Rectal smooth muscle tissue (tissue), 1 donor: ENCODE results near the gene SERGEF.

ENCODE experiments used
- H3K27ac ChIP-seq: one replicate; pipeline ENCODE4 v1.7.0; 2013; ENCODE audit warnings: low read depth, low read length, inconsistent platforms
- H3K27me3 ChIP-seq: one replicate; pipeline ENCODE4 v1.7.0; 2013; ENCODE audit warnings: low read length; ENCODE audit not compliant: control insufficient read depth, insufficient read depth
- H3K36me3 ChIP-seq: one replicate; pipeline ENCODE4 v1.7.0; 2013; ENCODE audit warnings: low read length; ENCODE audit not compliant: control insufficient read depth, insufficient read depth
- H3K4me1 ChIP-seq: one replicate; pipeline ENCODE4 v1.7.0; 2013; ENCODE audit warnings: low read length; ENCODE audit not compliant: control insufficient read depth, insufficient read depth
- H3K4me3 ChIP-seq: one replicate; pipeline ENCODE4 v1.7.0; 2013; ENCODE audit warnings: low read length
- H3K9ac ChIP-seq: one replicate; pipeline ENCODE4 v1.7.0; 2013; ENCODE audit warnings: low read length

The SERGEF gene

DNA sequence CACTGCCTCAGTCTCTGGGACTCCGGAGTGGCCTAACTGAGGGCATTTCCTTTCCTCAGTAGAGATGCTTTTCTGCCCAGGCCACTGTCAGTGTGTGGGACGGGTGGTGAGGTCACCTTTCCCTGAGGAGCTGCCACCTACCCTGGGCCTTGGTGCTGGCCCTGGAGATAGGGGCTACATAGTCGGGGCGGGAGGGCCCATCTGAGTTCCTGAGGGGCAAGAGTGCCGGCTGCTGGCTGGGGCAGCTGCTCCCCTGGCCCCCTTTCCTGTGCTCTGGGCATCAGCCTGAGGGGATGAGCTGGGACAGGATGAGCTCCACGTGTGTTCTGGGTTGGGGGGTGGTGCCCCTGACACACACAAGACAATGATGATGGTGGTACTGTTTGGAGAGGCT is 272.9 kb downstream of the SERGEF start:
- no peak overlapping the region for H3K27ac ChIP-seq
- no peak overlapping the region for H3K4me3 ChIP-seq
- H3K9ac ChIP-seq, result no peak overlapping the region
- no peaks in the 10 kb centered on the region for H3K4me1 ChIP-seq
- no peaks in the 10 kb centered on the region for H3K36me3 ChIP-seq
- H3K27me3 ChIP-seq, result peaks cover 36% of the 10 kb centered on the region

DNA sequence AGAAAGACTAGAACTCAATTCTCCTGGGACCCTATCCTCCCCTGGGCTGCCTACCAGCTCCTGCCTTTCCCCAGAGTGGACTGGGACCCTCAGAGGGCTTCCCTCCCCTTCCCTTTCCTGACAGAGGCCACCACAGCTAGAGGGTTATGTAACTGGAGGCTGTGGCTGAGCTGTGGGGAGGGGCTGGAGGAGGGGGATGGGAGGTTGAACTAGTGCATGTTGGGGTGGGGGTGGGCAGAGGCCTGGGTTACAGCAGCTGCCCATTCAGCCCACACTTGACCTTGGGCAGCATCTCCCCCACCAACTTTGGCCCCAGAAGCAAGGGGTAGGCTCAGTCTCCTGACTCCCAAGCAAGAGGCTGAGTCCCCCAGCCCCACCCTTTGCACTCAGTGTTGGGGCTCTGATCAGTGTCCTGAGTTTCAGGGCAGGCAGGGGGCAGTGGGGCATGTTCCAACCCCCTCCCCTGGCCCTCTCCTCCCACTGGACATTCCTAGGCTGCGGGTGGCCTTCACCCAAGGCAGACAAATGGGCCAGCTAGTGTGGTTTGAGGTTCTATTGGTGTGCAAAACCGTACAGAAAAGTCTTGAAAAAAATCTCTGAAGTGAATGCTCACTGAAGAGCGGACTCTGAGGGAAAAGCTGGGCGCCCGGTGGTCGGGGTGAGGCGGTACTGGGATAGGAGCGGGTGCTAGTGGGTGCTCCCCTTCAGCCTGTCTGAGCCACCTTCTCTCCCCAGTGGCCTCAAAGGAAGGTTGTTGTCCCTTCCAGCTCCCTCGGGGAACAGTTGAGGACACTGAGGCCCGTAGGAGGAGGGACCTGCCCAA is 274.5 kb downstream of the SERGEF start:
- Histone ChIP-seq H3K9ac (no peak overlapping the region), H3K4me1 (peaks cover 4% of the 10 kb centered on the region), H3K27ac (no peak overlapping the region), H3K36me3 (no peaks in the 10 kb centered on the region), H3K4me3 (no peak overlapping the region), H3K27me3 (peaks cover 39% of the 10 kb centered on the region)
